Measurements from ENCODE around the gene NBPF1.
"Not testable (repeated sequence)": the region's sequence is repeated elsewhere in the genome, so short reads cannot be mapped to it uniquely, and the experiment has no call there.

GRCh38 chr1:16599326-16599725 is 14.0 kb downstream of the NBPF1 start:
- TF ChIP-seq NFRKB (IDR thresholded peaks at IDR 0.05); SP1 (IDR thresholded peaks at IDR 0.05); HDGF (IDR thresholded peaks at IDR 0.05; ENCODE audit: borderline replicate concordance); BHLHE40 (IDR thresholded peaks at IDR 0.05; ENCODE audit: borderline replicate concordance): not testable (repeated sequence)

All from HEK293T (cell line).